ENCODE results near the gene SLC18A3. TPM values are rescaled to one million over a fixed set of nuclear protein-coding genes. Genes with fewer than 3 reads are reported as not detected.

SLC18A3 gene
- total RNA-seq, 4 donors from 2014 or later: 0.27 to 1.5 TPM; not detected in 2

- intact Hi-C loops (cut with DNase I; ENCODE audit: low total_unique reads) (no loop called here), in situ Hi-C loops (cut with MboI; ENCODE audit: low pct_ligation_motif_present in 1 of 4, low pct_unique_long_range_greater_than_20kb in 1 of 4, low sequenced_read_pairs in 3 of 4) (no loop called here)
- Histone ChIP-seq H3K27me3 (no peaks in the 10 kb centered on the region), H3K27ac (no peak overlapping the region), H3K4me3 (no peak overlapping the region), H3K9me3 (no peaks in the 10 kb centered on the region), H3K36me3 (no peaks in the 10 kb centered on the region), H3K4me1 (no peaks in the 10 kb centered on the region)
- DNase-seq: no peak
- TF ChIP-seq POLR2AphosphoS5 (IDR thresholded peaks at IDR 0.05): no peak
- TF ChIP-seq EP300 (IDR thresholded peaks at IDR 0.05; ENCODE audit: low read depth): no peak
- TF ChIP-seq POLR2A (IDR thresholded peaks at IDR 0.05): no peak
- TF ChIP-seq CTCF (IDR thresholded peaks at IDR 0.05): no peak
- WGBS, 2 donors (ENCODE audit: low coverage in 1 of 2): 64 to 75% methylated on average over 2 to 5 of the region's 5 CpGs
Observed at GRCh38 chr10:49624629-49625028, 14.5 kb downstream of the SLC18A3 start.

GRCh38 chr10:49625411-49625810 lies 15.3 kb downstream of the SLC18A3 start:
- Histone ChIP-seq H3K4me3 (no peak overlapping the region), H3K9me3 (no peaks in the 10 kb centered on the region), H3K27me3 (no peaks in the 10 kb centered on the region), H3K27ac (no peak overlapping the region), H3K36me3 (no peaks in the 10 kb centered on the region), H3K4me1 (no peaks in the 10 kb centered on the region)
- TF ChIP-seq POLR2A (IDR thresholded peaks at IDR 0.05) (no peak), CTCF (IDR thresholded peaks at IDR 0.05) (no peak)
- WGBS, 2 donors (ENCODE audit: low coverage in 1 of 2): 79% methylated on average over 10 of the region's 10 CpGs; no CpG with 5 or more reads in 1 of the 2 donors
- in situ Hi-C loops (cut with MboI; ENCODE audit: low pct_ligation_motif_present in 1 of 4, low pct_unique_long_range_greater_than_20kb in 1 of 4, low sequenced_read_pairs in 3 of 4) (no loop called here), intact Hi-C loops (cut with DNase I; ENCODE audit: low total_unique reads) (no loop called here)
- no peak for DNase-seq

GRCh38 chr10:49627038-49627437 lies 16.9 kb downstream of the SLC18A3 start:
- in situ Hi-C loops (cut with MboI; ENCODE audit: low pct_ligation_motif_present in 1 of 4, low pct_unique_long_range_greater_than_20kb in 1 of 4, low sequenced_read_pairs in 3 of 4): no loop called here
- 86 to 95% methylated on average over 5 to 7 of the region's 7 CpGs for WGBS, 2 donors (ENCODE audit: low coverage in 1 of 2)

GRCh38 chr10:49627644-49628247 lies 17.6 kb downstream of the SLC18A3 start:
- no peak overlapping the region for H3K4me3 ChIP-seq
- TF ChIP-seq POLR2AphosphoS5 (IDR thresholded peaks at IDR 0.05) (no peak), EP300 (IDR thresholded peaks at IDR 0.05; ENCODE audit: low read depth) (no peak), CTCF (IDR thresholded peaks at IDR 0.05) (no peak), POLR2A (IDR thresholded peaks at IDR 0.05) (no peak)
- 60 to 83% methylated on average over 1 to 18 of the region's 18 CpGs for WGBS, 2 donors (ENCODE audit: low coverage in 1 of 2)
- H3K9me3 ChIP-seq: no peaks in the 10 kb centered on the region
- no peak overlapping the region for H3K27ac ChIP-seq
- DNase-seq: no peak
- no peaks in the 10 kb centered on the region for H3K27me3 ChIP-seq
- H3K4me1 ChIP-seq: no peaks in the 10 kb centered on the region
- intact Hi-C loops (cut with DNase I; ENCODE audit: low total_unique reads) (no loop called here), in situ Hi-C loops (cut with MboI; ENCODE audit: low pct_ligation_motif_present in 1 of 4, low pct_unique_long_range_greater_than_20kb in 1 of 4, low sequenced_read_pairs in 3 of 4) (no loop called here)
- no peaks in the 10 kb centered on the region for H3K36me3 ChIP-seq

More at GRCh38 chr10:49627038-49627437, 16.9 kb downstream of the SLC18A3 start:
- TF ChIP-seq CTCF (IDR thresholded peaks at IDR 0.05) (no peak), EP300 (IDR thresholded peaks at IDR 0.05; ENCODE audit: low read depth) (no peak), POLR2AphosphoS5 (IDR thresholded peaks at IDR 0.05) (no peak), POLR2A (IDR thresholded peaks at IDR 0.05) (no peak)
- H3K27ac ChIP-seq: no peak overlapping the region
- no peak for DNase-seq
- H3K36me3 ChIP-seq: no peaks in the 10 kb centered on the region
- H3K27me3 ChIP-seq: no peaks in the 10 kb centered on the region
- no peak overlapping the region for H3K4me3 ChIP-seq
- no peaks in the 10 kb centered on the region for H3K9me3 ChIP-seq
- intact Hi-C loops (cut with DNase I; ENCODE audit: low total_unique reads): no loop called here
- H3K4me1 ChIP-seq: no peaks in the 10 kb centered on the region

Measured in transverse colon (tissue), 4 donors.